ENCODE data around the gene STEEP1.

The STEEP1 gene

GRCh38 chrX:119565107-119565663, at the start of gene STEEP1:
TSS of gene STEEP1 (minus strand) at chrX:119565409. CDS start at chrX:119565355, 54 bp downstream.
- DNase-seq (ENCODE audit: low read depth in 2 of 2): peak; percentile 77 to 80

- no peak for DNase-seq (ENCODE audit: low read depth in 2 of 2)
These were observed 49.6 kb upstream of the STEEP1 start for GRCh38 chrX:119614776-119615175.

GRCh38 chrX:119607018-119607389, 41.8 kb upstream of the STEEP1 start:
- no peak for DNase-seq (ENCODE audit: low read depth in 2 of 2)

- DNase-seq (ENCODE audit: low read depth in 2 of 2): peak; percentile 78 to 82
These were observed 41.2 kb upstream of the STEEP1 start, which contains the start of gene NKRF for GRCh38 chrX:119606280-119607017. TSS of gene NKRF (minus strand) at chrX:119606424.

GRCh38 chrX:119605464-119606279, 40.5 kb upstream of the STEEP1 start:
- DNase-seq (ENCODE audit: low read depth in 2 of 2): peak; percentile 4 to 8

- no peak for DNase-seq (ENCODE audit: low read depth in 2 of 2)
These were observed 39.7 kb upstream of the STEEP1 start for GRCh38 chrX:119604766-119605463.

GRCh38 chrX:119602701-119603255, 37.6 kb upstream of the STEEP1 start:
- no peak for DNase-seq (ENCODE audit: low read depth in 2 of 2)

GRCh38 chrX:119589810-119590209, 24.6 kb upstream of the STEEP1 start:
- no peak for DNase-seq (ENCODE audit: low read depth in 2 of 2)

GRCh38 chrX:119583431-119584059, 18.3 kb upstream of the STEEP1 start:
- no peak for DNase-seq (ENCODE audit: low read depth in 2 of 2)

- no peak for DNase-seq (ENCODE audit: low read depth in 2 of 2)
These were observed 14.2 kb upstream of the STEEP1 start for GRCh38 chrX:119579414-119579813.

GRCh38 chrX:119574394-119575266, 9.4 kb upstream of the STEEP1 start, which contains the start of gene UBE2A:
TSS of gene UBE2A (plus strand) at chrX:119574563. CDS start at chrX:119574712, 149 bp downstream.
- DNase-seq (ENCODE audit: low read depth in 2 of 2): peak; percentile 81 to 83

- DNase-seq (ENCODE audit: low read depth in 2 of 2): peak in 1 of 2 donors; percentile 3
These were observed 8.7 kb upstream of the STEEP1 start for GRCh38 chrX:119573840-119574393.

- no peak for DNase-seq (ENCODE audit: low read depth in 2 of 2)
These were observed 8.0 kb upstream of the STEEP1 start for GRCh38 chrX:119573222-119573621.

- DNase-seq (ENCODE audit: low read depth in 2 of 2): no peak
These were observed 5.2 kb upstream of the STEEP1 start for GRCh38 chrX:119570351-119570835.

GRCh38 chrX:119552508-119552907, 12.7 kb downstream of the STEEP1 start:
- no peak for DNase-seq (ENCODE audit: low read depth in 2 of 2)

- DNase-seq (ENCODE audit: low read depth in 2 of 2): no peak
These were observed 15.7 kb downstream of the STEEP1 start for GRCh38 chrX:119549327-119550016.

- DNase-seq (ENCODE audit: low read depth in 2 of 2): no peak
These were observed 24.0 kb downstream of the STEEP1 start for GRCh38 chrX:119541188-119541587.

GRCh38 chrX:119539872-119540271, 25.3 kb downstream of the STEEP1 start:
- no peak for DNase-seq (ENCODE audit: low read depth in 2 of 2)

GRCh38 chrX:119537487-119537886, 27.7 kb downstream of the STEEP1 start:
- DNase-seq (ENCODE audit: low read depth in 2 of 2): no peak
